Right kidney (tissue), 9 donors: ENCODE results near the gene DDI2.
"Not testable (repeated sequence)": the region's sequence is repeated elsewhere in the genome, so short reads cannot be mapped to it uniquely, and the experiment has no call there.

Experiments used
- DNase-seq: peaks from one replicate; pipeline ENCODE4 v3.0.0-alpha.2; 2016
- long read RNA-seq, 8 donors: transcript quantifications; one replicate each; lab custom pipeline, GENCODE V29; 2026

The DDI2 gene
- long read RNA-seq, donor 1, full-length matches to known transcripts, result 1 of 1 reads
- long read RNA-seq, donor 1, partial matches to known transcripts, result 0 of 1 reads
- long read RNA-seq, donor 1, other reads (novel, unspliced or antisense), result 0 of 1 reads
- long read RNA-seq, donor 2, full-length matches to known transcripts, result 6 of 6 reads
- long read RNA-seq, donor 2, partial matches to known transcripts, result 0 of 6 reads
- long read RNA-seq, donor 2, other reads (novel, unspliced or antisense), result 0 of 6 reads
- long read RNA-seq, donor 3, full-length matches to known transcripts, result 1 of 1 reads
- long read RNA-seq, donor 3, partial matches to known transcripts, result 0 of 1 reads
- long read RNA-seq, donor 3, other reads (novel, unspliced or antisense), result 0 of 1 reads
- long read RNA-seq, donor 4, full-length matches to known transcripts, result 4 of 4 reads
- long read RNA-seq, donor 4, partial matches to known transcripts, result 0 of 4 reads
- long read RNA-seq, donor 4, other reads (novel, unspliced or antisense), result 0 of 4 reads
- long read RNA-seq, donor 5, full-length matches to known transcripts, result 1 of 1 reads
- long read RNA-seq, donor 5, partial matches to known transcripts, result 0 of 1 reads
- long read RNA-seq, donor 5, other reads (novel, unspliced or antisense), result 0 of 1 reads
- long read RNA-seq, donor 6, full-length matches to known transcripts, result 6 of 6 reads
- long read RNA-seq, donor 6, partial matches to known transcripts, result 0 of 6 reads
- long read RNA-seq, donor 6, other reads (novel, unspliced or antisense), result 0 of 6 reads
- long read RNA-seq, donor 7, full-length matches to known transcripts, result 10 of 10 reads
- long read RNA-seq, donor 7, partial matches to known transcripts, result 0 of 10 reads
- long read RNA-seq, donor 7, other reads (novel, unspliced or antisense), result 0 of 10 reads
- long read RNA-seq, donor 8, full-length matches to known transcripts, result 7 of 7 reads
- long read RNA-seq, donor 8, partial matches to known transcripts, result 0 of 7 reads
- long read RNA-seq, donor 8, other reads (novel, unspliced or antisense), result 0 of 7 reads

DNA sequence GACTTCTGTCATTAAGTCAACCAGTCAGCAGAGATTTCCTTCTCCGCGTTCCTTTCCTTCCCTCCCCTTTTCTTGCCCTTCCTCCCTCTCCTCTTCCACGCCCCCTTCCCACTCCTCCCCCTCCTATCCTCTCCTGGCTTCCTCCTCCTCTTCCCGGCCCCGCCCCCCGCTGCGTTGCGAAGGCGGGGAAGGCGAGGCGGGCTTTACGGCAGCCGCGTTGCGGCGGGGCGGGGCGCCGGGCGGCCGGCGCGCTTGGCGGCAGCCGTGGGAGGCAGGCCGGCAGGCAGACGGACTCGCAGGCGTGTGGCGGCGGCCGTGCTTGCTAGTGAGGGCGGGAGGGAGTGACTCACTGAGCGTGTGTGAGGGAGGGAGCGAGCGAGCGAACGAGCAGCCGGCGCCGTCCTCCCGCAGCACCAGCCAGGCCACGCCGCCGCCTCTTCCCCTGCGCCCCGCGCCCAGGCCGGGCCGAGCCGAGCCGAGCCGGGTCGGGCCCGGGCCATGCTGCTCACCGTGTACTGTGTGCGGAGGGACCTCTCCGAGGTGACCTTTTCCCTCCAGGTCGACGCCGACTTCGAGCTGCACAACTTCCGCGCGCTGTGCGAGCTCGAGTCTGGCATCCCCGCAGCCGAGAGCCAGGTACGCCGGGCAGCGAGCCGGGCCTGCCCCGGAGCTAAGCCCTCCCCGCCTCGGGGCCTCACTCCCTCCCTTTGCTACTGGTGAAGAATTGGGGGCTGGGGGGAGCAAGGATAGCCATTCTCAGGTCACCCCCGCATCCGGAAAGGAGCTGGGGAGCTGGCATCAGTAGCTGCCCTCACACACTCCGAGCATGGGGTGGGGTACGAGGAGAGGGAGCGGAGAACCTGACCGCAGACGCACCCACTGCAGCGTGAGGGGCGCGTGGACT lies at the start of gene DDI2:
DDI2 (plus strand) TSS at position 286 of the 904 bp plus-strand sequence; CDS start at position 499, 213 bp downstream.
- peak; percentile 88 for DNase-seq

DNA sequence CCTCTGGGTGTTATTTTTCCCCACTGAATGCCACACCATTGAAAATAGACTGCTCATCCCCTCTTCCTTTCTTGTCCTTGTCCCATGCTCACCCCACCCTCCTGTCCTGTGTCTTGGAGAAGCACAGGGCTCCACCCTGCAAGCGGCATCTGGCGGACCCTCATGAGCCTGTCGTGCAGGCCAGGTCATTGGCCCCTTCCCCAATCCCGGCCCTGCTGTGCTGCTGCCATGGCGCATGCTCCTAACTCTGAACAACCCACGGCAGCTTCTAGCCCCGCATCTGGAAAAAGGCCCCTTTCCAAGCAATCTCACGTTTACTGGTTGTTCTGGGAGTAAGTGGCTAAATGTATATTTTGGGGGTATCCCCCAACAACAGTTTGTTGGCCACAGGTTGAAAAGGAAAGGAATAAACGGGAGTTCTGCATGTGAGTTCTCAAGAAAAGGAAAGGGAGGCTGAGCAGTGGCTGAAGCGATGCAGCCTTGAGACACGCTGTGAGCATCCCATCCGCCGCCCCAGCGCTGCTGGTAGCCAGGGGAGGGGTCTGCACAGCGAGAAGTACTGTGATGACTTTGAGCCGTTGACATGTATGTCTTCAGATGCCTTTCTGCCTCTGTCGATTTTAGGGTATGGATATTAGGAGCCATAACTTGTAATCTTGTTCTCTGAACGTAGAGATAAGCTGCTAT lies 48.7 kb upstream of the DDI2 start:
- no peak for DNase-seq

DNA sequence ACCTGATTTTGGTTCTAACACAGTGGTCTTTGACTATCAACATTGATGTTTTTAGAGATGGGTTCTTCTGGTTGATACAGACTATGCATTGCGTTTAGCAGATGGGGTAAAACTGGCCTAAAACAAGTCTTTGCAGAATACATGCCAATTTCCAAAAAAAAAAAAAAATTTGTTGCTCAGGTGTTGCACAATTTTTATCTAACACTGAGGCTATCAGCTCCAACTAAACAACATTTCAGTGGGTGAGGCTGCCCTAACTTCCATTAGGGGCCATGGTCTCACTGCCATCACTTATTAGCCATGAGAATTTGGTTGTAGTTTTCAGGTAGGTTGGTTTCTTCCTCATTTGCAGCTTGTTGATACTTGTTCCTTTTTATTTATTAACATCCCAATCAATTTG lies 46.4 kb upstream of the DDI2 start:
- DNase-seq, result no peak

DNA sequence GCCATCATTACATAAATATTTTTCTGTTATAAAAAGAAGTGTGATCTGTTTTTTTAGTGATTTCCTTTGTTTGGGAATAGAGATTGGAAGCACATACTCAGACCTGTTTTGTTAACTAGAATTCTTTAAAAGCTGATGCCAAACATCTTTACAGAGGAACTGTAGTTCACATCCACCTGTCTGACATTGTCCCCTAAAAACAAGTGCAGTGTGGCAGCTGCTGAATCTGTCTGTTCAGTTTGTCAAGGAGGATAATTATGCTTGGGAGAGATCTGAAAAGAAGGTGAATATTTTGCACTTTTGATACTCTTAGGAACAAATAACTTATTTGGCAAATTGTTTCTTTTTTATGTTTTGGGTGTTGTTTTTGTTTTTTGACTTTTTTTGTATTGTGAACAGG lies 46.0 kb upstream of the DDI2 start:
- no peak for DNase-seq

DNA sequence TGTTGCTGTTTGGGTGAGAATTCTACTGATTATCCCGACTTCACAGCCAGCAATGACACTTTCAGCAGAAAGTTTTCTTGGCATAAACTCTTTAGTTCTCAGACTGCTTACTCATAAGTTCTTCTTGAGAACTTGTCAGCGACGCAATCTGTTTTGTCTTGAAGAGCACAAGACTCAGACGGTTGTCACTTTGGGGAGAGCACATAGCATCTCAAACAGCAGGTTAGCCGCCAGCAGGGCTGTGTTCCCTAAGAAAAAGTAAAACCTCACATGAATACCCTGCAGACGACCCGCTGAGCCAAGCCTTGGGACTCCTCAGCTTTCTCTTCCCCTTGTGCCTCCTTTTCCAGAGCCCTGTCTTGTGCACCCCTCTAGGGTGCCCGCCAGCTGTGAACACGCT lies 43.8 kb upstream of the DDI2 start:
- DNase-seq, result no peak

DNA sequence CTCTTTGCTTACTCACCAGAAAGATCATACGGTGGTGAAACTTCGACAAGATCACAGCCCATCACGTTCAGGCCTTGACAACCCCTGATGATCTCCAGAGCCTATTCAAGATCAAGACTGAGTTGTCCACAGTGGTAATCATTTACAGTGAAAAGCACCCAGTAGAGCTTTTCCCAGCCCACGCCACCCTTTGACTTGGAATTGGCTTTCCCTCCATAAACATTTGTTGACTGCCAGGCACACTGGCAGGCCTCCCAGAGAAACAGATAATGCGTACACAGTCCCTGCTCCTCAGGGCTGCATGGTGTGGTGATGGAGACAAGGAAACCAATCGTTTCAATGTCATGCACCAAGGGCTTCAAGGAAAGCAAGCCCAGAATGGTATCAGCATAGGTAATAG lies 42.5 kb upstream of the DDI2 start:
- no peak for DNase-seq

DNA sequence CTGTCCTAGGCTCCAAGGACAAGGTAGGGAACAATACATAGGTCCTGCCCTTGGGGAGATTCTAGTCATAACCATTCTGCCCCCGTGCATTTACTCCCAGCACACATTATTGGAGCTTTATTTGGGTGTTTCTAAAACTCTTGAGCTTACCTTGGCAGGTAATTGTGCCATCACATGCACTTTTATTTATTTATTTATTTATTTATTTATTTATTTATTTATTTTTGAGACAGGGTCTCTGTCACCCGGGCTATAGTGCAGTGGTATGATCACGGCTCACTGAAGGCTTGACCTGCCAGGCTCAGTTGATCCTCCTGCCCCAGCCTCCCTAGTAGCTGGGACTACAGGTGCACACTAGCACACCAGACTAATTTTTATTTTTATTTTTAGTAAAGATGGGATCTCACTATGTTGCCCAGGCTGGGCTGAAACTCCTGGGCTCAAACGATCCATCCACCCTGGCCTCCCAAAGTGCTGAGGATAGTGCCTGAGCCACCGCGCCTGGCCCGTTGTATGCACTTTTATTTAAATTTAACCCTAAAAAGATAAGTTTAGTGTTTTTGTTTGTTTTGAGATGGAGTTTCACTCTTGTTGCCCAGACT lies 41.6 kb upstream of the DDI2 start:
- no peak for DNase-seq

DNA sequence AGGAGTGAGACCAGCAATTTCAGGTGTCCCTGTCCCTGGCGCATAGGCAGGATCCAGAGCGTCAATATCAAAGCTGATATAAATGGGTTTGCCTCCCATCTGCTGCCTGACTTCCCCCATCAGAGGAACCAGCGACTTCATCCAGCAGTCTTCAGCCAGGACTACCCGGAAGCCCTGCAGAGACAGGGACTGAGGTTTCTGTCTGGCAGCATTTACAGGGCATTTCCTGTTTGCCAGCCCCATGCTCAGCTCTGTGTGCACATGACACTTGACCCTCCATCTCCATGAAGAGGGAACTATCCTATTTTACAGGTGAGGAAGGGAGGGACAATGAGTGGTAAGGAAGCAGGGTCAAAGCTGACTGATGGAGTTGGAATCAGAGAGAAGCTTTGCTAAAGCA lies 39.6 kb upstream of the DDI2 start:
- DNase-seq, result no peak

DNA sequence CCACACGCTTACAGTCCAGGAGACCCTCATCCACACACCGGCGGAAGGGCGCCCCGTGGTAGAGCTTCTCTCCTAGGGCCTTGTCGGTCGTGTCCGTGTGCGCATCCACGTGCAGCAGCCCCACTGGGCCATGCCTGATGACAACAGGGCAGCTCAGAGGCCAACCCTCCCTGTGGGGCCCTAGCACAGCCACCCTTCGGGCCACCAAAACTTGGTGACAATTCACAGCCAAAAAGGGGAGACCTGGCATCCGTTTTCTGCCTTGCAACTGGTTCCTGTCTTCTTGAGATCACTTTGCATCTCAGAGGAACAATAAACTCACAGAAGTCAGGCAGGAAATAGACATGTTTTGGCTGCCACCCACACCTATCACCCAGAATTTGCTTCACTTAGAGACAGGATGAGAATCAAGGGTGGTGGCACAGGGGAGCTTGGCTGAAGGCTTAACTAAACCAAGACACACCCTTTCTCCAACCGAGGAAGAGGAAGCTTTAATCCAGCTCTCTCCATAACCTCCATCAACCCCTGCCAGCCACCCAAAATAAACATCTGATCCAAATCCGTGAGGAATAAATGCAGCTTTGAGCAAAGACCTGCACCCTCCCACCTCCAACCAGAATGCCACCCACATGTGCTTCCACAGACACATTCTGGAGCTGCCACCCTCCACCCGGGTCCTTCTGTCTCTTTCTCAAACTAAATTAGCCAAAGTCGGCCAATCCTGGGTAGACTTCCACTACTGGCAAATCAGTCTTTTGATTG lies 38.2 kb upstream of the DDI2 start:
- no peak for DNase-seq

DNA sequence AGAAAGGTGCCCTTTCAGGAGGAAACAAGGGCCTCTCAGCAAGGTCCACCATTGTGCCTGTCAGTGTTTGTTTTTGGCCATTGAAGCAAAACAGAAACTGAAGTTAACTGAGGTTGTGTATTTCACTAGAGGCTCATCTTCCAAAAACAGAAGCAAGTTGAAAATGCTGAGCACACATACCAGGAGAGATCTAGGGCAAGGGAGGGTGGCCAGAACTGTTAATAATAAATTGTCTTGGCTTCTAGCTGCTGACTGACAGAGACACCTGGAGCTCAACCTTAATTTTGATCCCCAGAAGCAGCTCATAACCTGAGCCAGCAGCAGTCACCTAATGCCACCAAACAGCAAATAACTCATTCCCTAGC lies 37.6 kb upstream of the DDI2 start:
- DNase-seq, result no peak

DNA sequence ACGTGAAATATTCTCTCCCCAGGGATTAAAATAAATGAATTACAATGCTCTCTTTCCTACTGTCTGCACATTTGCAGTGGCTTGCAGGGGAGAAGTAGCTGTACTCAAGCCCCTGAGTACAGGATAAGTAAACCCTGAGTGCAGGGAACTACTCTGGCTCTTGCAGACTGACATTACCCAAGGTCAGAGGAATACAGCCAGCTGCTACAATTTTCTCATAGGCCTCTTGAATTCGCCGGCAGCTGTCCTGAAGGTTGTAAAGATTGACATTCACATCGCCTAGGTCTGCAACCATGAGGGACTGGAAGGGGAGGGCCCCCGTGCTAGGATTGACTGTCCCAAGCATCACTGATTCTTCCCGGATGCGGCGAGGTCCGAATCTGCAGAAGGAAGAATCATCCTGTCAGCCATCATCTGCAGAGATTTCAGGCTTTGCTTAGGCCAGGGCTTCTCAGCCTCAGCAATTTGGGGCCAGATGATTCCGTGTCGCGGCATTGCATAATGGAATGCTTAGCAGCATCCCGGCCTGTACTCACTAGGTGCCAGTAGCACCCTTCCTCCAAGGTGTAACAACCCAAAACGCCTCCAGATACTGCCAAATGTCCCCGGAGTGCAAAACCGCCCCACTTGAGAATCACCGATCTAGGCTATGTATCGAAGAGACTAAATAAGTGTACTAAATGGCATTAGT lies 34.1 kb upstream of the DDI2 start:
- DNase-seq, result no peak

DNA sequence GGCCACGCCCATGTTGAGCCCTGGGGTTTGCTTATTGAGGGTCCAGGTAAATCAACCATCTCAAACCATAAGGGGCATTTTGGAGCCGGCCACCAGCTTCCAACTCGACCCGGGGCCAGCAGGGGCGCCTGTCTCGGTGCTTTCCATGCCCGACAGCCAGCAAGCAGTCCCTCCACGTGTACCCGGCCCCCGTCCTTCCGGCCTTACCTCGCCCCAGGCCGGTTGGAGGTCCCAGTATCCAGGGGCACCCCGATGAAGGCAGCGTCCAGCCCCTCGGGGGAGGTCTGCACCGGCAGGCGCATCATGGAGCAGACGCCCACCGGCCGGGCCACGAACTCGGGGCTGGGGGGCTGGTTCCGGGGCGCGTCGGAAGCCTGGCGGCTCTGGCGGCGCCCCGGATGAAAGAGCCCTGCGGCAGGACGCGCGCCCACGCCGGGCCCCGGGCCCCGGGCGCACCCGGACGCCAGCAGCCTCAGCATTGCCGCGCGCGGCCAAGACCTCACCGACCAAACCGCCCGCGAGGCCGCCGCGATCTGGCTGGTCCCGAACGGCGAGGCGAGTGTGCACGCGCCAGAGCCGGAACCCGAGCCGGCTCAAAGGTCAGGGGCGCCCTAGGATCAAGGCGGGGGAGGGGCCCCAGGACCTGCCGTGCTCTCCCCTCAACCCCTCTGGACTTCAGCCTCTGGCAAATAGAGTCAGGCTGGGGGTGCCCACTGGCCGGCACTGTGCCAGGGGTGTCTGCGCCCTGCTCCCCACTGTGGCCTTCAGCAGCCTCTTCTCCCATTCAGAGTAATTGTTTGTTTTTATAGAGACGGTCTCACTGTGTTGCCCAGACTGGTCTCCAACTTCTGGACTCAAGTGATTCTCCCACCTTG lies 32.5 kb upstream of the DDI2 start, which contains the start of gene AGMAT:
AGMAT (minus strand) TSS at position 563 of the 875 bp plus-strand sequence; CDS start at position 479, 84 bp downstream.
- DNase-seq, result peak; percentile 72

DNA sequence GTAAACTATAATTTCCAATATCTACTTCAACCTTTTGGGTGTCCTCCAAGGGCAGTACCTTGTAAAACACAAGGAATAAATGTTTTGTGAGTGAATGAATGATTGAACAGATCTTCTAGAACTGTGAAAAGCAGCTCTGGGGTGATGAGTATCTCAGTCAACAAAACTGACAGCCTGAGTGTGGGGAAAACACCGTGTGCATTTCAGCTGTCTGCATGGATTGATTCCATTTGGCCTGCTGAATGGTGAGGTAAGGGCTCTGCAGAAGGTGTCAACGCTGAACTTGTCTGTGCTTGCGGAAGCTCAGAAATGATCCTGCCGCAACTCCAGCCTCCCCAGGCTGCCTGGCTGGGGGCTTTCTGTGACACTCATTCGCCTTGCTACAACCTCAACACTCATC lies 25.0 kb upstream of the DDI2 start:
- no peak for DNase-seq

DNA sequence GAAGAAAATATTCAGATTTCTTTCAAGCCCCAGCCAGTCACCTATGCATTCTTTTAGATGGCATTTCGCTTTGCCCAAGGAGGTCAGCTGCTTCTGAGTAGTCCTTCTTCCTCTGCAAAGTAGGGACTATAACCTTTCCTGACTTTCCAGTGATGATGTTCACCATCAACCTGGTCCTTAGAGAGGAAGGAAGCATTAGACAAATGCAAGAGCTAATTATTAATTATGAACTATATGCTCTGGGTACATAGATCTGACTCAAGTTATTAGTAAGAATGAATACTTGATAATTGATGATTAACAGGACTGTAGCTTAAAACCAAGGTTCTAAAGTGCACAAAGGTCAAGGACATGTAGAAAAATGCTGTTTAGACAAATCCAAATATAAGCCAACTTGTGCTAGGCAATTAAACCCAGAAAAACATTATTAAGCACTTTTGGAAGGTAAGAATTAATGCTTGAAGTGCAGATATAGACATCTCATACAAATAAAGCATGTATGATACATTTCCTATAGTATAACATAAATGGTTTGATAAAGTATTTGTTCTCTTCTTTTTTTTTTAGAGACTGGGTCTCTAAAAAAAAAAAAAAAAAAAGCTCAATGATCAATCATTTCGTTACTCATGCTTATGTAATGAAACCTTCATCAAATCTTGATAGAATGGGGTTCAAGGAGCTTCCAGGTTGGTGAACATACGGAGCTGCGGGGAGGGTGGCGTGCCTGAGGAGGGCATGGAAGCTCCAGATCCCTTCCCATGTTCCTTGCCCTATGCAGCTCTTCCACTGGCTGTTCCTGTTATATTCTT lies 21.2 kb upstream of the DDI2 start:
- no peak for DNase-seq

DNA sequence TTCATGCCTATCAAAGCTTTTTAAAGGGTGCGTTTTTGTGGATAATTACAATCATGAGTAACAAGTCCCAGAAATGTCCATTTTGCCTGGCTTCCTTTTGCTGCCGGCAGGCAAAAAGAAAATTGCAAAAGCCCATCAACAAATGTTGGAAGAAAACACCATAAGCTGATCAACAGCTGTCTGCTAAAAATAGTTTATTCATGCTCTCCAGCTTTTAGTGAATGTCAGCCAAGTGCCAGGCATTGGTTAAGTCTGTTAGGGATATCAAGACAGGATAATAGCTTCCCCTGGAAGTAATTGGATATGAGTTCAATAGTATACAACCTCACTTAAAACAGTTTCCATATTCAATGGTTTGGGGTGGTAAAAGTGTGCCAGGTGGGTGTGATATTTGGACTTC lies 18.8 kb upstream of the DDI2 start:
- DNase-seq, result no peak

DNA sequence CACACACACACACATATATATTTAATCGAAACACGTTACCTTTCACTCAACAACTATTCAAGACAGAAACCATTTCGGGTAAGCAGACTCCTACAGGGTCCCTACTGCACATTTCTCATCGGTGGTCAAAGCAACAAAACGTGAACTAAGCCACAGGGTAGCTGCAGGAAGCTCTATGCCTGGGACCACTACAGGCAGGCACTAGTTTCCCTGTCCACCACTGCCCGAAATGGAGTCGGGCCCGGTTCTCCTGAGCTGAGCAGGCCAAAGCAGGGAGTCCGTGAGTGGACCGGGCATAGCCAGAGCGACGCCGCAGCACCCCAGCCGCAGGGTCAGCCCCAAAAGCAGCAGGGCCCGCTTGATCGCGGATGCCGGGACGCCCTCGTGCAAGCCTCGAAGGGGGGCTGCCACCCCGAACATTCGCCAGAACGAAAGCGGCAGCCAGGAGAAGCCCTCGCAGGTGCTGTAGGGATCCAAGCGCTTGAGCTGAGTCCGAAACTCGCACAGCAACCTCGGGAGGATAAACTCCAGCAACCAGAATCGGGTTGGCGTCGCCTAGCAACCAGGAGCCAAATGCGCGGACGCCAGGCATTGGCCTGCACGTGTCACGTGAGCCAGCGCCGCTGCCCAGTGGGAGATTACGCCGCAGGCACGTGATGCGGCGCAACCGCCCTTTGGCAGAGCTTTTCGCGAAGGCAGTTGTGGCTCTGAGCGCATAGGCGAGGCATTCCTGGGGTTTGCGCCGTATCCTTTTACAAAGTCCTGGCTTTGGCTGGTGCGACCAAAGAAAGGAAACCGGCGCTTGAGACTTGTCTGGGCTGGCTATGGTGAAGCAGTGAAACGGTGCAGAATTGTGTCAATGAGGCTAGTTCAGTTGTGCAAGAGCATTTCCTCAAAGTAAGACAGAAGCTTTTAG lies 13.9 kb upstream of the DDI2 start:
- peak; percentile 94 for DNase-seq

DNA sequence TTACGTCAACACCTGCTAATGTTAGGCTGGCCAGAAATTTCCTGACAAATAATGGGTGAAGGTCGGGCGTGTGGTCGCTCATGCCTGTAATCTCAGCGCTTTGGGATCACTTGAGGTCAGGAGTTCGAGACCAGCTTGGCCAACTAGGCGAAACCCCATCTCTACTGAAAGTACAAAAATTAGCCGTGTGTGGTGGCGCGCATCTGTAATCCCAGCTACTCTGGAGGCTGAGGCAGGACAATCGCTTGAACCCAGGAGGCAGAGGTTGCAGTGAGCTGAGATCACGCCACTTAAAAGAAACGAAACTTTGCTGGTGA lies 13.3 kb upstream of the DDI2 start:
- not testable (repeated sequence) for DNase-seq
